Measurements from ENCODE around the gene CDH12.

CDH12 gene

GRCh38 chr5:22734907-22735306 is 118.2 kb downstream of the CDH12 start:
- TF ChIP-seq ISL1 (CRISPR knock-in tag; IDR thresholded peaks at IDR 0.05) (no peak), RARB (CRISPR knock-in tag; IDR thresholded peaks at IDR 0.05) (no peak), OSR1 (CRISPR knock-in tag; IDR thresholded peaks at IDR 0.05) (no peak)
- ATAC-seq, result no peak

DNA sequence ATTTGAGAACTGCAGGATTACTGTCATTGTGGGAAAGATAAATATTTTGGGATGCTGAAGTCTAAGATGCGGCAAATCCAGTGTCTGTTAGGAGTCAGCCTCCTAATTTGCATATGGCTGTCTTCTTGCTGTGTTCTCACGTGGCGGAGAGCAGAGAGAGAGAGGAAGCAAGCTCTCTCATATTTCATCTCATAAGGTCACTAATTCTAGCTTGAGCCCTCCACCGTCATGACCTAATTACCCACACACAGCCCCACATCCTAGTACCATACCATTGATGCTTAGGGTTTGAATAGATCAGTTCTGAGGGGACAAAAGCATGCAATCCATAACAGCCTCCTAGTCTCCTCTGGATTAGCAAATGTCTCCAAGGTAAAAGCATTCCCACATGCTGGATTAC is 124.5 kb downstream of the CDH12 start:
- TF ChIP-seq RARB (CRISPR knock-in tag; IDR thresholded peaks at IDR 0.05) (no peak), ESRRG (CRISPR knock-in tag; IDR thresholded peaks at IDR 0.05) (no peak), ZNF565 (CRISPR knock-in tag; conservative IDR thresholded peaks at IDR 0.05; ENCODE audit: low read depth) (no peak), ZC3H10 (CRISPR knock-in tag; IDR thresholded peaks at IDR 0.05) (no peak), ZFP30 (CRISPR knock-in tag; IDR thresholded peaks at IDR 0.05) (no peak), TSHZ2 (CRISPR knock-in tag; IDR thresholded peaks at IDR 0.05) (no peak), TOX (CRISPR knock-in tag; IDR thresholded peaks at IDR 0.05; ENCODE audit: borderline replicate concordance) (no peak), PATZ1 (CRISPR knock-in tag; IDR thresholded peaks at IDR 0.05; ENCODE audit: borderline replicate concordance) (no peak), PPARA (CRISPR knock-in tag; IDR thresholded peaks at IDR 0.05; ENCODE audit: borderline replicate concordance) (no peak), TCF4 (CRISPR knock-in tag; IDR thresholded peaks at IDR 0.05; ENCODE audit: borderline replicate concordance) (no peak), GLIS3 (CRISPR knock-in tag; IDR thresholded peaks at IDR 0.05) (no peak)
- TF ChIP-seq, protein P1, sequence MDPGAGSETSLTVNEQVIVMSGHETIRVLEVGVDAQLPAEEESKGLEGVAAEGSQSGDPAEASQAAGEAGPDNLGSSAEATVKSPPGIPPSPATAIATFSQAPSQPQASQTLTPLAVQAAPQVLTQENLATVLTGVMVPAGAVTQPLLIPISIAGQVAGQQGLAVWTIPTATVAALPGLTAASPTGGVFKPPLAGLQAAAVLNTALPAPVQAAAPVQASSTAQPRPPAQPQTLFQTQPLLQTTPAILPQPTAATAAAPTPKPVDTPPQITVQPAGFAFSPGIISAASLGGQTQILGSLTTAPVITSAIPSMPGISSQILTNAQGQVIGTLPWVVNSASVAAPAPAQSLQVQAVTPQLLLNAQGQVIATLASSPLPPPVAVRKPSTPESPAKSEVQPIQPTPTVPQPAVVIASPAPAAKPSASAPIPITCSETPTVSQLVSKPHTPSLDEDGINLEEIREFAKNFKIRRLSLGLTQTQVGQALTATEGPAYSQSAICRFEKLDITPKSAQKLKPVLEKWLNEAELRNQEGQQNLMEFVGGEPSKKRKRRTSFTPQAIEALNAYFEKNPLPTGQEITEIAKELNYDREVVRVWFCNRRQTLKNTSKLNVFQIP (CRISPR knock-in tag; IDR thresholded peaks at IDR 0.05; ENCODE audit: borderline replicate concordance, low read depth), result no peak
- ATAC-seq, result no peak

- ATAC-seq, result no peak
- no peak for TF ChIP-seq PATZ1 (CRISPR knock-in tag; IDR thresholded peaks at IDR 0.05; ENCODE audit: borderline replicate concordance)
Observed at GRCh38 chr5:22722491-22722890, 130.7 kb downstream of the CDH12 start.

DNA sequence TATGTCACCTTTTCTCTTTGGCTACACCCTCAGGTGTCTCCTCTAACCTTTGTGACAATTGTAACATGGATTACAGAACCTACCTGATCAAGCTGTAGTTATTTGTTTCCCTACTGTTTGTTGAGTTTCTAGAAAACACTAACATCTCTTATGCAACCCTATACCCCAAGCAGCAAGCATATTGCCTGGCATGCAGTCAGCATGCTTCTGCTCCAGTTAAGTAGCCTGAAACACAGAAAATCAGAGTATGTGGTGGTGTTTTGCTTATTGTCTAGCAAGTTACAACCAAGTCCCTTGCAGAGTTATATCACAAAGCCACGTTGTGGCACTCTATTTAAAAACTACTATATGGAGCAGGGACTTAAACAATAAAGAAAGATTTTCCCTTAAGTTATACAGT is 131.1 kb downstream of the CDH12 start:
- ATAC-seq, result no peak
- TF ChIP-seq ZC3H10 (CRISPR knock-in tag; IDR thresholded peaks at IDR 0.05) (no peak), BACH2 (CRISPR knock-in tag; IDR thresholded peaks at IDR 0.05; ENCODE audit: borderline replicate concordance) (no peak), TOX (CRISPR knock-in tag; IDR thresholded peaks at IDR 0.05; ENCODE audit: borderline replicate concordance) (no peak), TSHZ2 (CRISPR knock-in tag; IDR thresholded peaks at IDR 0.05) (no peak), ARNTL (CRISPR knock-in tag; IDR thresholded peaks at IDR 0.05; ENCODE audit: borderline replicate concordance, low read depth) (no peak), CSDC2 (CRISPR knock-in tag; IDR thresholded peaks at IDR 0.05) (no peak), SNAI2 (CRISPR knock-in tag; IDR thresholded peaks at IDR 0.05) (no peak), PATZ1 (CRISPR knock-in tag; IDR thresholded peaks at IDR 0.05; ENCODE audit: borderline replicate concordance) (no peak), ZNF70 (CRISPR knock-in tag; IDR thresholded peaks at IDR 0.05) (no peak), ZNF565 (CRISPR knock-in tag; conservative IDR thresholded peaks at IDR 0.05; ENCODE audit: low read depth) (no peak)
- TF ChIP-seq, protein P1 (CRISPR knock-in tag; IDR thresholded peaks at IDR 0.05; ENCODE audit: borderline replicate concordance, low read depth), result no peak
